Mucosa of rectum (tissue), 2 donors: Measurements from ENCODE around the gene TMEM116.
"Not testable (repeated sequence)": the region's sequence is repeated elsewhere in the genome, so short reads cannot be mapped to it uniquely, and the experiment has no call there.

Experiments used
- H3K27ac ChIP-seq, 2 donors: one replicate each; pipeline ENCODE4 v1.7.0; 2013; ENCODE audit warnings: inconsistent platforms in 2 of 2, low read depth in 2 of 2, low read length in 2 of 2
- H3K27me3 ChIP-seq, 2 donors: one replicate each; pipeline ENCODE4 v1.7.0; 2013; ENCODE audit warnings: low read length in 2 of 2; ENCODE audit not compliant: control insufficient read depth in 2 of 2, insufficient read depth in 2 of 2
- H3K36me3 ChIP-seq, 2 donors: one replicate each; pipeline ENCODE4 v1.7.0; 2013; ENCODE audit warnings: low read length in 2 of 2; ENCODE audit not compliant: control insufficient read depth in 2 of 2, insufficient read depth in 2 of 2
- H3K4me1 ChIP-seq, 2 donors: one replicate each; pipeline ENCODE4 v1.7.0; 2013; ENCODE audit warnings: low read length in 2 of 2, mild to moderate bottlenecking in 1 of 2; ENCODE audit not compliant: control insufficient read depth in 2 of 2, insufficient read depth in 2 of 2
- H3K4me3 ChIP-seq, 2 donors: one replicate each; pipeline ENCODE4 v1.7.0; 2013; ENCODE audit warnings: low read length in 2 of 2
- H3K9ac ChIP-seq, 2 donors: one replicate each; pipeline ENCODE4 v1.7.0; 2013; ENCODE audit warnings: low read length in 2 of 2, low read depth in 1 of 2, mild to moderate bottlenecking in 1 of 2
- H3K9me3 ChIP-seq, 2 donors: one replicate each; pipeline ENCODE4 v1.7.0; 2013; ENCODE audit warnings: low read length in 2 of 2; ENCODE audit not compliant: control insufficient read depth in 2 of 2
- donor health status: healthy.
- donor health status: Normal muscosa, but diverticular disease.

The TMEM116 gene

GRCh38 chr12:111995782-111996480, 17.0 kb downstream of the TMEM116 start:
- Histone ChIP-seq H3K9ac (no peak overlapping the region), H3K27ac (no peak overlapping the region), H3K4me1 (no peaks in the 10 kb centered on the region), H3K36me3 (no peaks in the 10 kb centered on the region), H3K4me3 (no peak overlapping the region), H3K27me3 (no peaks in the 10 kb centered on the region), H3K9me3 (no peaks in the 10 kb centered on the region)

DNA sequence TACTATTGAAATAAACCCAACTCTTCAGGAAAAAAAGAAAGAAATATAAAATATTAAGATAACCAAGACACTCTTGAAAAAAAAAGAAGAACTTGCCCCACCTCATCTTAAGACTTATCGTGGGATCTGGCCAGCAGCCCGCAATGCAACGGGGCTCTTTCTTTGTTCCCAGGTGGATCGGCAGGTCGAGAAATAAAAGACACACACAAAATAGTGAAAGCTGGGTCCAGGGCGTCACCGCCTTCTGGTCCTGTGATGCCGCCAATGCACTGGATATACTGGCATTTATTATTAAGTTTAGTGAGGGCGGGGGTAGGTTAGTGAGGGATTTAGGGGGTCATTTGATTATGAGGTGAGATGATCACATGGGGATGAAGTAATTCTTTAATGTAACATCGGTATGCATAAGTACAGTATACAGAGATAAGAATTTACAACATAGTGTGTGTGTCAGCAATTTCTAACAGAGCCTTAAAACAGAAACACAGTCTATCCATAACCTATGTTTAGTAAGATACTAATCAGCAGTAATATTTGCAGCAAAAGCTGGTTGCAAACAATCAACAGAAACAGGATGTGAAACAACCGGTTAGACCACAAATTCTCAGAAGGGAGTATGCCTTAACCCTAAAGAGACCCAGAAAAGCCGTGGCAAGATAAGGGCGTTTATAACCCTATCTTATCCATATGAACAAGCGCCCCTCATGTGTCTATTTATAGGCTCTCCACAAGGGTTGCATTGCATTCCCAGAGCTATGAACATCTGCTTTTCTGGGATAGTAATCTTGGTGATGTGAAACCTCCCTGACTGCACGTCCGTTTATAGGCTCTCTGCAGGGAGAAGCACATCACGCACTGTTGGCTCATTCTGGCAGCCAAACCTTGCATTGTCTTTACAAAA, 18.5 kb downstream of the TMEM116 start:
- H3K4me1 ChIP-seq, H3K27me3 ChIP-seq, H3K36me3 ChIP-seq, H3K9ac ChIP-seq, H3K9me3 ChIP-seq: not testable (repeated sequence)
- Histone ChIP-seq H3K27ac (peak overlapping the region in 1 of 2 donors; percentile 35), H3K4me3 (peak overlapping the region in 1 of 2 donors; percentile 48)

GRCh38 chr12:111993292-111994150, 19.4 kb downstream of the TMEM116 start:
- Histone ChIP-seq H3K9me3 (no peaks in the 10 kb centered on the region), H3K4me1 (no peaks in the 10 kb centered on the region), H3K27ac (peak overlapping the region in 1 of 2 donors; percentile 7), H3K36me3 (no peaks in the 10 kb centered on the region), H3K4me3 (no peak overlapping the region), H3K27me3 (no peaks in the 10 kb centered on the region), H3K9ac (no peak overlapping the region)

DNA sequence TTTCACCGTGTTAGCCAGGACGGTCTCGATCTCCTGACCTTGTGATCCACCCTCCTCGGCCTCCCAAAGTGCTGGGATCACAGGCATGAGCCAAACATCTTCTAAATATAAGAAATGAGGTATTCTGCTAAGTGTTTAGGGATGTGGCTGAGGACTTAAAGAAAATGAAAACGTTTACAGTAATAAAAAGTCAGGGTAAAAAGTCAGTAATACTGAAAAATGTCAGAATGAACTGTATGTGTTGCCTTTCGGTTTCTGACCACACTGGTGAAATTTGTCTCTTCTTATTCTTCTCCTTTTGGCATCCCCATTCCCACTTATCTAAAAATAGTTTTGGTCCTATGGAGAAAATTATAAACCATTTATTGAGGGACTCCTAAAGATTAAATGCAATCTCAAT, 20.5 kb downstream of the TMEM116 start:
- Histone ChIP-seq H3K27ac (no peak overlapping the region), H3K9ac (no peak overlapping the region), H3K27me3 (no peaks in the 10 kb centered on the region), H3K4me1 (no peaks in the 10 kb centered on the region), H3K4me3 (no peak overlapping the region), H3K9me3 (no peaks in the 10 kb centered on the region), H3K36me3 (no peaks in the 10 kb centered on the region)

DNA sequence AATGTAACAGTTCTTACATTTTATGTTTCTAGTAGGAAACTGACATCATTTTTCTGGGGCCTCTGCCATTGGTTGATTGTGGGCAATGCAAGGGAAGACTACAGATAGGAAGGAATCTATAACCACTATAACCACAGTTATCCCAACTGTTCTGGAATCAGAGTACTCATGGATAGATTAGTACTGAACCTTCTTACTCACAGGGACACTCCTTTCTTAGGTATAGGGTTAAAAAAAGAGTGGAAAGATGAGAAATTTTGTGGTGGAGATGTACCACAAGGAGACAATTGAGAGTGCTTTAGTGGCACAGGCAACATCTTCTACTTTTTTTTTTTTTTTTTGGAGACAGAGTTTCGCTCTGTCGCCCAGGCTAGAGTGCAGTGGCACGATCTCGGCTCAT, 21.0 kb downstream of the TMEM116 start:
- no peaks in the 10 kb centered on the region for H3K27me3 ChIP-seq
- no peak overlapping the region for H3K9ac ChIP-seq
- H3K27ac ChIP-seq, result no peak overlapping the region
- H3K36me3 ChIP-seq, result no peaks in the 10 kb centered on the region
- H3K9me3 ChIP-seq, result no peaks in the 10 kb centered on the region
- H3K4me3 ChIP-seq, result no peak overlapping the region
- no peaks in the 10 kb centered on the region for H3K4me1 ChIP-seq

DNA sequence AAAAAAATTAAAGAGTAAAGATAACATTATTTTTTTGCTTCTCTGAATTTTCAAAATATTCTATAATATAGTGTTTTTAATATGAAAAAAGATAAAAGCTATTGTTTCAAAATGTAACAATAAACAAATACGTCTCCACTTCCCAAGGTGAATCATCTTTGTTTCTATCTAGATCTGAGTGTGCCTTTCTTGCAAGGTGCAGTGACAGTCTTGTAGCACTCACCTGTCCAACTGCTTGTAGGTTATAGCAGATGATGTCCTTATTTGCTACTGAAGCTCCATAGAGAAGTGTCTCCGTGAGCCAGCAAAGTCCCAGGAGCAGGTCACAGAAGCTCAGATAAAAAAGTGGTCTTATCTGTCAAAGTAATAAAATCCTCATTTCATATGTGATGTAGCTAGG, 21.4 kb downstream of the TMEM116 start:
- Histone ChIP-seq H3K9ac (no peak overlapping the region), H3K9me3 (no peaks in the 10 kb centered on the region), H3K36me3 (no peaks in the 10 kb centered on the region), H3K27ac (no peak overlapping the region), H3K4me1 (no peaks in the 10 kb centered on the region), H3K4me3 (no peak overlapping the region), H3K27me3 (no peaks in the 10 kb centered on the region)

DNA sequence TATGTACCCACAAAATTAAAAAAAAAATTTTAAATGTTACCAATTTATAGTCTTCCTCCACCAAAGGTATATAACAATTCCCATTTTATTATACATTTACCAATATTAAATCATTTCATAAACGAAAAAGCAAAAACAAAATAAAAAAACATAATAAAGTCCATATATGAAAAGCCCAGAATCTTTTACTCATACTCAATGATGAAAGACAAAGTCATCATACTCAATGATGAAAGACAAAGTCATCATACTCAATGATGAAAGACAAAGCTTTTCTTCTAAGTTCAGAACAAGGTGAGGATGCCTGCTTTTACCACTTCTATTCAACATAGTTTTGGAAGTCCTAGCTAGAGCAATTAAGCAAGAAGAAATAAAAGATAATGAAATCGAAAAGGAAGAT, 28.1 kb downstream of the TMEM116 start:
- Histone ChIP-seq H3K27ac (no peak overlapping the region), H3K27me3 (no peaks in the 10 kb centered on the region), H3K4me1 (no peaks in the 10 kb centered on the region), H3K9me3 (no peaks in the 10 kb centered on the region), H3K9ac (no peak overlapping the region), H3K36me3 (no peaks in the 10 kb centered on the region), H3K4me3 (no peak overlapping the region)

GRCh38 chr12:111981987-111982386, 31.0 kb downstream of the TMEM116 start:
- Histone ChIP-seq H3K27ac (no peak overlapping the region), H3K4me1 (no peaks in the 10 kb centered on the region), H3K9ac (no peak overlapping the region), H3K4me3 (no peak overlapping the region), H3K27me3 (no peaks in the 10 kb centered on the region), H3K36me3 (no peaks in the 10 kb centered on the region), H3K9me3 (no peaks in the 10 kb centered on the region)

GRCh38 chr12:111980598-111980997, 32.4 kb downstream of the TMEM116 start:
- no peak overlapping the region for H3K27ac ChIP-seq
- H3K36me3 ChIP-seq, result no peaks in the 10 kb centered on the region
- H3K9ac ChIP-seq, result no peak overlapping the region
- no peaks in the 10 kb centered on the region for H3K9me3 ChIP-seq
- H3K4me3 ChIP-seq, result no peak overlapping the region
- no peaks in the 10 kb centered on the region for H3K4me1 ChIP-seq
- no peaks in the 10 kb centered on the region for H3K27me3 ChIP-seq

GRCh38 chr12:111978545-111978944, 34.4 kb downstream of the TMEM116 start:
- H3K9me3 ChIP-seq, result no peaks in the 10 kb centered on the region
- H3K4me3 ChIP-seq, result no peak overlapping the region
- H3K36me3 ChIP-seq, result no peaks in the 10 kb centered on the region
- no peaks in the 10 kb centered on the region for H3K4me1 ChIP-seq
- no peak overlapping the region for H3K9ac ChIP-seq
- no peak overlapping the region for H3K27ac ChIP-seq
- no peaks in the 10 kb centered on the region for H3K27me3 ChIP-seq
